PC-9 (cell line): Measurements from ENCODE around the gene PKIB.

ENCODE experiments used
- CTCF ChIP-seq: fragments of 200-600 bp; sonication (generic); conservative IDR thresholded peaks from 2 replicates; pipeline ENCODE4 v1.6.1; 2017; ENCODE audit warnings: mixed run types, antibody characterized with exemption, mild to moderate bottlenecking, moderate library complexity
- EZH2 ChIP-seq: fragments of 200-600 bp; sonication (generic); IDR thresholded peaks from 2 replicates; pipeline ENCODE4 v1.8.0; 2017; ENCODE audit warnings: antibody characterized with exemption, low read depth

- no peak for TF ChIP-seq CTCF
- TF ChIP-seq EZH2, result no peak
These were observed 4.1 kb downstream of the PKIB start for GRCh38 chr6:122614303-122614702.
